ENCODE measurements around the gene DBNDD2.

Gene DBNDD2

DNA sequence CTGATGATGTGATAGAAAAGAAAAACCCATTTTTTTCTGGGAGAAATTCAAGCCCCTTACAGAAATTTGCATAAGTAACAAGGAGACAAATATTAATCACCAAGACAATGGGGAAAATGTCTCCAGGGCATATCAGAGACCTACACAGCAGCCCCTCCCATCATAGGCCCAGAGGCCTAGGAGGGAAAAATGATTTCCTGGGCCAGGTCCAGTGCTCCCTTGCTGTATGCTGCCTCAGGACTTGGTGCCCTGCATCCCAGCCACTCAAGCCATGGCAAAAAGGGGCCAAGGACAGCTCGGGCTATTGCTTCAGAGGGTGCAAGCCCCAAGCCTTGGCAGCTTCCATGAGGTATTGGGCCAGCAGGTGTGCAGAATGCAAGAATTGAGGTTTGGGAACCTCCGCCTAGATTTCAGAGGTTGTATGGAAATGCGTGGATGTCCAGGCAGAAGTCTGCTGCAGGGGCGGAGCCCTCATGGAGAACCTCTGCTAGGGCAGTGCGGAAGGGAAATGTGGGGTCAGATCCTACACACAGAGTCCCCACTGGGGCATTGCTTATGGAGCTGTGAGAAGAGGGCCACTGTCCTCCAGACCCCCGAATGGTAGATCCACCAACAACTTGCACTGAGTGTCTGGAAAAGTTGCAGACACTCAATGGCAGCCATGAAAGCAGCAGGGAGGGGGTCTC, 7.6 kb upstream of the DBNDD2 start:
- no peak overlapping the region for H3K4me3 Mint-ChIP-seq
- H3K27me3 Mint-ChIP-seq, result peaks cover 2% of the 10 kb centered on the region
- DNase-seq (ENCODE audit: low spot score in 2 of 2), result no peak
- peaks cover 5% of the 10 kb centered on the region for H3K4me1 Mint-ChIP-seq
- H3K27ac Mint-ChIP-seq, result no peak overlapping the region
- peaks cover 26% of the 10 kb centered on the region for H3K36me3 Mint-ChIP-seq
- no peak for ATAC-seq (ENCODE audit: low read depth)
- peaks cover 14% of the 10 kb centered on the region for H3K9me3 Mint-ChIP-seq

DNA sequence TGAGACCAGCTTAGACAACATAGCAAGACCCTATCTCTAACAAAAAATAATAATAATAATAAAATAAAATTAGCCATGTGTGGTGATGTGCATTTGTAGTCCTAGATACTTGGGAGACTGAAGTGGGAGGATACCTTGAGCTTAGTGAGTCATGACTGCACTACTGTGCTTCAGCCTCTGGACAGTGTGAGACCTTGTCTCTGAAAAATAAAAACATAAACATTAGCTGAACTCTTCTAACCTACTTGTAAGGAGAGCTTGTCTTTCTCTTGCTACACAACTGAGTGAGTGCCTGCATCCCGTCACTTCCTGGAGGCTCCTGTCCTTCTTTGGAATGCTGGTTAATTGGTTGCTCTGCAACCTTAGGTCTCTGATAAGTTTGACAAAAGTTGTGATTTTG, 5.1 kb upstream of the DBNDD2 start:
- Mint-ChIP-seq H3K4me1 (peaks cover 9% of the 10 kb centered on the region), H3K27me3 (peaks cover 2% of the 10 kb centered on the region), H3K36me3 (peaks cover 22% of the 10 kb centered on the region), H3K4me3 (no peak overlapping the region), H3K27ac (no peak overlapping the region), H3K9me3 (peaks cover 14% of the 10 kb centered on the region)
- DNase-seq (ENCODE audit: low spot score in 2 of 2) (no peak), ATAC-seq (ENCODE audit: low read depth) (no peak)

DNA sequence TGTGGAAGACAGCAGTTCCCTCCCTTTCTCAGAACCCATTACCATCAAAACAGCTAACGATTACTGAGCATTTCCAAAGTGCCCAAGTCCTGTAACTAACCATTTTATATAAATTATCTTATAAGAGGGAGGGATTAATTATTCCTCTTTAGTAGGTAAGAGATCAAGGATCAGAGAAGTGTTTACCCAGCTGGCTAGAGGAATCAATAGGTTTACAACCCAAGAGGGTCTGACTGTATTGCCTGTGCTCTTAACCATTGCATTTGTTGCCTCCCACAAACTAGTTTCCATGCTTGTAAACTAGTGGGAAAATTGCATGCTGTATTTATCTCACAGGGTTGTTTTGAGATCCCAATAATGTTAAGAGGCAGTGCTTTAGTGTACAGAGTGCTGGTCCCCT, 3.7 kb upstream of the DBNDD2 start:
- peaks cover 9% of the 10 kb centered on the region for H3K9me3 Mint-ChIP-seq
- ATAC-seq (ENCODE audit: low read depth) (no peak), DNase-seq (ENCODE audit: low spot score in 2 of 2) (no peak)
- peaks cover 2% of the 10 kb centered on the region for H3K27me3 Mint-ChIP-seq
- H3K27ac Mint-ChIP-seq, result no peak overlapping the region
- H3K4me1 Mint-ChIP-seq, result peaks cover 14% of the 10 kb centered on the region
- H3K4me3 Mint-ChIP-seq, result peak overlapping the region; percentile 66
- H3K36me3 Mint-ChIP-seq, result peaks cover 16% of the 10 kb centered on the region

DNA sequence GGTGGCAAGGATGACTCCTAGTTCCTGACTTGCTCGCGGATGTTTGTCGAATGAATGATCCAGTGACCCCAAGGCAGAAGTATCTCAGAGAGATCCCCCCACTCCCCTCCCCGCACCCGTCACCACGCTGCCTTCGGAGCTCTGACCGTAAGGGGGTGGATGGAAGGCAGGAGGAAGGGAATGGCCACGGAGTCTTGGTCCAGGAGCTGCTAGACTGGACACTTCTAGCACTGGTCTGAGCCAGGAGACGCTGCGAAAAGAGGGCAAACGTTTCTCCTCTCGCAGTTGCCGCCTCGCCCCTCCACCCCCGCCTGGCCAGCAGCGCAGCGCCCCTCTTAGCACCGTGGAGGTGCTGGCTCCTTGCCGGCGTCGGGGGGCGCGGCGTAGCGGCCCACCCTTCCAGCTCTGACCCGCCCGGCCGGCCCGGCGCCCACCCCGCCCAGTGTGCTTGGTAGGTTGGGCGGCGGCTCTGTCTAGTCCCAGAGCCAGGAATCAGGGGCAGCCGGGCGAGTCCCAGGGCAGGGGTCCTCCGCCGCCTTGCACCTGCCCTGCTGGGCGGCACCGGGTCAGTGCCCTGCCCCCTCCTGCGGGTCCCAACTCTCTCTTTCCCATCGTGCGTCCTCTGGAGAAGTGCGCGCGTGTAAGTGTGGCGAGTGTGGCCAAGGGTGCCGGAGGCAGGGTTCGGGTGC, 2.4 kb upstream of the DBNDD2 start:
- peak overlapping the region; percentile 83 for H3K4me3 Mint-ChIP-seq
- H3K4me1 Mint-ChIP-seq, result peaks cover 14% of the 10 kb centered on the region
- peaks cover 4% of the 10 kb centered on the region for H3K9me3 Mint-ChIP-seq
- no peak overlapping the region for H3K27ac Mint-ChIP-seq
- DNase-seq (ENCODE audit: low spot score in 2 of 2) (no peak), ATAC-seq (ENCODE audit: low read depth) (no peak)
- peaks cover 12% of the 10 kb centered on the region for H3K36me3 Mint-ChIP-seq
- peaks cover 2% of the 10 kb centered on the region for H3K27me3 Mint-ChIP-seq

DNA sequence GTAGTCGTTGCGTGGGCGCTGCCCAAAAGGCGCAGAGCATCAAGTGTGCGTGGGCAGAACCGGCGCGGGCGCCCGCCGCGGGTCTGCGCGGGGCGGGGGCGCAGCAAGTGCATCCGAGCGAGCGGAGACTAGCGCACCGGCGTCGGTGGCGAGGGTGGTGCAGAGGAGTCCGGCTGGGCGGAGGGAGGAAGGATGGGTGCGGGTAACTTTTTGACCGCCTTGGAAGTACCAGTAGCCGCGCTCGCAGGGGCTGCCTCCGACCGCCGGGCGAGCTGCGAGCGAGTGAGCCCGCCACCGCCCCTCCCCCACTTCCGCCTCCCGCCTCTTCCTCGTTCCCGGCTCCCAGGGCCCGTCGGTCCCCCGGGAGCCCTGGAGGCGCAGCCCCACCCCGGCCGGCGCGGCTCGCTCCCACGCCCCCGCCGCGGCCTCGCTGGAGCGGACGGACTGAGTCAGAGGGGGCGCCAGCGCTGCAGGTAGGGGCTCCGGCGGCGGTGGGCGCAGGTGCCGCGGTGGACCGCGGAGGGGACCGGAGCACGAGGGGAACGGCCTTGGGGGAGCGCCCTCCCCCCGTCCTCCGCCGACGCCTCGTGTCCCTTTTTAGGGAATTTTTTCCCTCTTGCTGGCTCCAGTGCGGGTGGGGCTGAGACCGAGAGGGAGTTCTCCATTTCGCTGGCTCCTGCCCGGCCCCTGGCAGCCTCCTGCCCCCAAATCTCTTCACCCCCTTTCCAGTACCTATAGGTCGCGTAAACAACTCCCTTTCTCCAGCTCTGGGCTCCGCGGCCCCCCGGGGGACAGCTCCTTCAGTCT, 1.6 kb upstream of the DBNDD2 start:
- Mint-ChIP-seq H3K4me1 (peaks cover 14% of the 10 kb centered on the region), H3K36me3 (peaks cover 11% of the 10 kb centered on the region), H3K27ac (peak overlapping the region; percentile 5), H3K9me3 (peaks cover 4% of the 10 kb centered on the region), H3K27me3 (peaks cover 2% of the 10 kb centered on the region), H3K4me3 (peak overlapping the region; percentile 83)
- DNase-seq (ENCODE audit: low spot score in 2 of 2) (no peak), ATAC-seq (ENCODE audit: low read depth) (peak; percentile 49)

DNA sequence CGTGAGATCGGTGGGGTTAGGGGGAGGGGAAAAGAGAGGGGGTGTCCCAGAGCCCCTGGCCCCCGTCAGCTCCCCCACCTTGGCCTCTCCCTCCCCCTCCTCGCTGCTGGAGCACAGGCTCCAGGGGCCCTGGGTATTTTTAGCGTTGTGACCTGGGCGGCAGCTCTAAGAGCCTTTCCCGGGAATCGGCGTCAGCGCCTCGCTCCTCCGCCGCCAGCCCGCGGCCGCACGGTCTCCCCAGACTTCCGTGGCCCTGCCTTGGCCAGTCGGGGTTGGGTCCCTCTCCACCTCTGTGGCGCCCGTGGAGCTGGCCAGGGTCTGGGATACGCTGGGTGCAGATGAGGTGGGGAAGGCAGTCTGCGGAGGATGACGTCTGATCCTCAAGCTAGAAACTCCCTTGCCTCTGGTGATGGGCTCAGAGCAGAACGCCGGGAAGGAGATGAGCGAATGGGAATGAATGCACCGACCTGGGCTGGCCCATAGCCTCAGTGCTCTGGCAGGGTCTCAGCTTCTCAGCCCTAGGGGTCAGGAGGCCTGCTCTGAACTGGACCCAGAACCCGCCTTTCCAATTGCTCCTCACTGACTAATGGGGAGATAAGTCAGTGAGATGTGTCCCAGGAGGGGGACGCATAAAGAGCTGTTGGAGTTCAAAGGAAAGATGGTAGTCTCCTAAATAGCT, 883 bp upstream of the DBNDD2 start:
- peak overlapping the region; percentile 83 for H3K4me3 Mint-ChIP-seq

DNA sequence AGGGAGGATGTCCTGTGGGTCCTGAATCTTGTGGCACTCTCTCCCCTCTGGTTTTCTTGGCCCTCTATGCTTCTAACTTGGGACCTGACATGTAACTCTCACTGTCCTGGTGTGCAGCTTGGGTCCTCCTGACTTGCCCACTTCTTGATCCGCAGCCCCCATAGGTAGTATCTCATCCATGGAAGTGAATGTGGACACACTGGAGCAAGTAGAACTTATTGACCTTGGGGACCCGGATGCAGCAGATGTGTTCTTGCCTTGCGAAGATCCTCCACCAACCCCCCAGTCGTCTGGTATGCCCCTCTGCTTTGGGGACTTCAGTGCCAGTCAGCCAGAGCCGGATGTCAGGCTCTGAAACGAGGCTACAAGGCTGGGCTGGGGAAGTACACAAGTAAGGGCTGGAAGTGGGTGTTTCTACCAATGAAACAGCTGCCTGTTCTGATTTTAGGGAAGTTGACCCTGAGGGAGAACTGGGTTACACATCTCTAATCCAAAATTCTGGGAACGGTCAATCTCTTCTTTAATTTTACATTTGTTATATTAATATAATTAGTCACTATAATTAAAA, 641 bp downstream of the DBNDD2 start:
- peaks cover 6% of the 10 kb centered on the region for H3K36me3 Mint-ChIP-seq
- H3K9me3 Mint-ChIP-seq, result no peaks in the 10 kb centered on the region
- H3K27ac Mint-ChIP-seq, result no peak overlapping the region
- peaks cover 14% of the 10 kb centered on the region for H3K4me1 Mint-ChIP-seq
- ATAC-seq (ENCODE audit: low read depth), result peak; percentile 67
- peaks cover 2% of the 10 kb centered on the region for H3K27me3 Mint-ChIP-seq
- no peak for DNase-seq (ENCODE audit: low spot score in 2 of 2)
- H3K4me3 Mint-ChIP-seq, result no peak overlapping the region

More for the DNA sequence above, 883 bp upstream of the DBNDD2 start:
- DNase-seq (ENCODE audit: low spot score in 2 of 2) (no peak), ATAC-seq (ENCODE audit: low read depth) (no peak)
- Mint-ChIP-seq H3K4me1 (peaks cover 14% of the 10 kb centered on the region), H3K27ac (peak overlapping the region; percentile 5), H3K27me3 (peaks cover 2% of the 10 kb centered on the region), H3K36me3 (peaks cover 9% of the 10 kb centered on the region), H3K9me3 (no peaks in the 10 kb centered on the region)

DNA sequence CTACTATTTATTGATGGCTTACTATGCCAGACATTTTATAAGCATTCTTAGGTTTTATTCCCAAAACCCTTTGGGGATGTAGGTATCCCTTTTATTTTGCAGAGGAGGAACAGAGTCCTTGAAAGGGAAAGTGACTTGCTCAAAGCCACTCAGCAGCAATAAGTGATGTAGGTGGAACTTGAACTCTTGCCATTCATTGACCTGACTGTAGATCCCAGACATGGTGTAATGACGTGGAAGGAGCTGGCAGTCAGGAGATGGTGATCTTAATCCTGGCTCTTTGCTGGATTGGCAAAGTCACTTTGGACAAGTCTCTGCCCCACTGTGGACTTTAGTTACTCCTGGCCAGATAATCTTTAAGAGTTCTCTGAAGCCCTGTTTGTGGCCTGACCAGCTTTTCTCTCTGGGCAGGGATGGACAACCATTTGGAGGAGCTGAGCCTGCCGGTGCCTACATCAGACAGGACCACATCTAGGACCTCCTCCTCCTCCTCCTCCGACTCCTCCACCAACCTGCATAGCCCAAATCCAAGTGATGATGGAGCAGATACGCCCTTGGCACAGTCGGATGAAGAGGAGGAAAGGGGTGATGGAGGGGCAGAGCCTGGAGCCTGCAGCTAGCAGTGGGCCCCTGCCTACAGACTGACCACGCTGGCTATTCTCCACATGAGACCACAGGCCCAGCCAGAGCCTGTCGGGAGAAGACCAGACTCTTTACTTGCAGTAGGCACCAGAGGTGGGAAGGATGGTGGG, 1.6 kb downstream of the DBNDD2 start:
- Mint-ChIP-seq H3K4me1 (peaks cover 13% of the 10 kb centered on the region), H3K27ac (no peak overlapping the region), H3K4me3 (no peak overlapping the region), H3K36me3 (peaks cover 6% of the 10 kb centered on the region), H3K9me3 (no peaks in the 10 kb centered on the region), H3K27me3 (peaks cover 2% of the 10 kb centered on the region)
- DNase-seq (ENCODE audit: low spot score in 2 of 2) (no peak), ATAC-seq (ENCODE audit: low read depth) (no peak)

DNA sequence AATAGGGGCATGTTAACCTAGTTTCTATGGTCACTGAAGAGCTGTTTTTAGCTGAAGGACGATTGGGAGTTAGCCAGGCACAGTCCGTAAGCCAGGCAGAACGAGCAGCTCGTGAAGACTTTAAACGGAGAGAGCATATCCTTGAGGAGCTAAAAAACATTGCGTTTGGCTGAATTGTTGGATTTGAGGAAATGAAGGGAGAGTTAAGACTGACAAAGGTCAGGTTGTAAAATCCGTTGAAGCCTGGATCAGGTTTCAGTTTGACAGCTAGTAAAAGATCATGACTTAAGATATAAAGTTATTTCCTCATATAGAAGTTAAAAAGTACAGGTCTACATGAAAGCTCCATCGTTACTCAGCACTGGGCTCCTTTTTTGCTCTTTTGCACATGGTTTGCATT, 2.8 kb downstream of the DBNDD2 start:
- no peak overlapping the region for H3K27ac Mint-ChIP-seq

DNA sequence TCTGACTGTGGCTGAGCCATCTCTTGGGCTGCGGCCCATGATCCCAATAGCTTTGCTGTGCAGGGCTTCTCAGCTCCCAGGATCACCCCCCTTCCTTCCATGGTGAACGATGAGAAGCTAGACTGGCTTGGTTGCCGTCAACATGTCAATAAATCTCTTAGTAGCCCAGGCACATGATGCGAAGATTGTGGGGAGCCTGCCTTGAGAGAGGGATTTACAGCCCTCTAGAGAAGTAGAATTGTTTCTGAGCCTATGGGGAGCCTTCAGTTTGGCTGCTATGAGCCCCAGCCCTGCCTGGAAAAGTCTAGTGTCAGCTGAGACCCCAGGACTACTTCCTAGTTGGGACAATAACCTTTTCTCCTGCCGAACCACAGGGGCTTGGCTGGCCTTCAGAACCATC, 4.6 kb downstream of the DBNDD2 start:
- H3K4me3 Mint-ChIP-seq, result no peak overlapping the region

More for the DNA sequence above, 2.8 kb downstream of the DBNDD2 start:
- Mint-ChIP-seq H3K36me3 (peaks cover 6% of the 10 kb centered on the region), H3K4me3 (no peak overlapping the region), H3K27me3 (no peaks in the 10 kb centered on the region), H3K4me1 (peaks cover 13% of the 10 kb centered on the region), H3K9me3 (no peaks in the 10 kb centered on the region)
- ATAC-seq (ENCODE audit: low read depth) (no peak), DNase-seq (ENCODE audit: low spot score in 2 of 2) (no peak)

DNA sequence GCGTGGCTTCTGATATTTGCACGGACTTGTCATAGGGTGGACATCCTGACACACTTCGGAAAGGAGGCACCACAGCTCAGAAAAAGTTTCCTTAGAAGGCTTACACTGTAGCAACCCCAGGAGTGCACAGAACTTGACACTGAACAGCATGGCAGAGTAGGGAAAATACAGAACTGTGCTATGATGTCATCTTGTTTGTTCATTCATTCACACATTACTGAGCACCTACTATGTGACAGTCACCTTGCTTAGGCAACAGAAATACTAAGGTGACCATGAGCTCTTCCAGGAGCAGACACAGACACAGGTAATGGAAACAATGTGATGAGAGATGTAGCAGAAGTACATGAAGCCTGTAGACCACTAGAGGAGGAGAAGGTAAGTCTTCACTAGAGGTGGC, 5.4 kb downstream of the DBNDD2 start:
- Mint-ChIP-seq H3K9me3 (no peaks in the 10 kb centered on the region), H3K27me3 (no peaks in the 10 kb centered on the region), H3K4me1 (peaks cover 25% of the 10 kb centered on the region), H3K36me3 (peaks cover 9% of the 10 kb centered on the region), H3K27ac (no peak overlapping the region), H3K4me3 (no peak overlapping the region)
- DNase-seq (ENCODE audit: low spot score in 2 of 2), result no peak
- no peak for ATAC-seq (ENCODE audit: low read depth)

More for the DNA sequence above, 4.6 kb downstream of the DBNDD2 start:
- no peaks in the 10 kb centered on the region for H3K27me3 Mint-ChIP-seq
- H3K4me1 Mint-ChIP-seq, result peaks cover 19% of the 10 kb centered on the region
- no peak for ATAC-seq (ENCODE audit: low read depth)
- peaks cover 6% of the 10 kb centered on the region for H3K36me3 Mint-ChIP-seq
- H3K27ac Mint-ChIP-seq, result no peak overlapping the region
- H3K9me3 Mint-ChIP-seq, result no peaks in the 10 kb centered on the region
- DNase-seq (ENCODE audit: low spot score in 2 of 2), result no peak

DNA sequence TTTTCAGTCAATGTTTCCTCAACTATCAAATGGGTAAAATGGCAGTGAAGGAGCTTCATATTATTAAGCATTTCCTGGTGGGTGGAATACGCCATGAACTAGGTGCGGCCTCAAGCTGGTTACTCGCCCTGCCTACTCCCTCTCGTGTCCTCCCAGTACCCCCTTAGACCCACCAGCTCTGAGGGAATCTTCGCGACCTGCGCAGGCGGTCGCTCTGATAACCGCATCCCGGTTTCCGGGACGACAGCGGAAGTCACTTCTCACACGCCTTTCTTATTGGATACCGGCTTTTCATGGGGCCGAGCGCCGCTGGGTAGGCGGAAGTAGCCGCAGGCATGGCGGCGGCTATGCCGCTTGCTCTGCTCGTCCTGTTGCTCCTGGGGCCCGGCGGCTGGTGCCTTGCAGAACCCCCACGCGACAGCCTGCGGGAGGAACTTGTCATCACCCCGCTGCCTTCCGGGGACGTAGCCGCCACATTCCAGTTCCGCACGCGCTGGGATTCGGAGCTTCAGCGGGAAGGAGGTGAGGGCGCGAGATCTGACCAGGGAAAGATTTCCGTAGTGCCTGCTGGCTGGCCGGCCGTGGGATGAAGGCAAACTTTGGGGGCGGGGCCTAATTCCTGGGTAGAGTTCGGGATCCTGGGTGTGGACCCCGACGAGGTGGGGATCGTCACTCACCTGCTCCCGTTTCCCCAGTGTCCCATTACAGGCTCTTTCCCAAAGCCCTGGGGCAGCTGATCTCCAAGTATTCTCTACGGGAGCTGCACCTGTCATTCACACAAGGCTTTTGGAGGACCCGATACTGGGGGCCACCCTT, 7.9 kb downstream of the DBNDD2 start, which contains the start of gene PIGT:
TSS of gene PIGT (plus strand) at position 320 of the 816 bp plus-strand sequence. CDS start at position 336, 16 bp downstream.
- Mint-ChIP-seq H3K27me3 (no peaks in the 10 kb centered on the region), H3K4me1 (peaks cover 35% of the 10 kb centered on the region), H3K4me3 (peak within 1 kb of the TSS; percentile 93), H3K27ac (peak within 1 kb of the TSS; percentile 96), H3K9me3 (no peaks in the 10 kb centered on the region), H3K36me3 (peaks cover 21% of the 10 kb centered on the region)
- DNase-seq (ENCODE audit: low spot score in 2 of 2) (peak; percentile 73 to 82), ATAC-seq (ENCODE audit: low read depth) (peak; percentile 77)
